Right lobe of liver (tissue), 4 donors: ENCODE results near the gene CFAP70.

Experiments used
- POLR2A ChIP-seq: fragments of 450-650 bp; IDR thresholded peaks from one replicate; pipeline ENCODE4 v1.6.1; 2017; ENCODE audit warnings: antibody characterized with exemption, mild to moderate bottlenecking
- TF ChIP-seq, protein P1 (sequence below), 4 donors: fragments of 200-600 bp in 3 of 4; fragments of 450-650 bp in 1 of 4; IDR thresholded peaks; one replicate each; pipeline versions ENCODE4 v1.5.1 to v1.8.0; 2016 to 2022; ENCODE audit warnings: antibody characterized with exemption in 4 of 4, mild to moderate bottlenecking in 2 of 4
- donor health status: DM: no; HTN: no; CAD: no.
- donor health status: DM: no; HTN: no; CAD: no.
- donor health status: DM: no; HTN: yes; CAD: no.

GRCh38 chr10:73244866-73245477, 113.7 kb downstream of the CFAP70 start:
- TF ChIP-seq, protein P1, sequence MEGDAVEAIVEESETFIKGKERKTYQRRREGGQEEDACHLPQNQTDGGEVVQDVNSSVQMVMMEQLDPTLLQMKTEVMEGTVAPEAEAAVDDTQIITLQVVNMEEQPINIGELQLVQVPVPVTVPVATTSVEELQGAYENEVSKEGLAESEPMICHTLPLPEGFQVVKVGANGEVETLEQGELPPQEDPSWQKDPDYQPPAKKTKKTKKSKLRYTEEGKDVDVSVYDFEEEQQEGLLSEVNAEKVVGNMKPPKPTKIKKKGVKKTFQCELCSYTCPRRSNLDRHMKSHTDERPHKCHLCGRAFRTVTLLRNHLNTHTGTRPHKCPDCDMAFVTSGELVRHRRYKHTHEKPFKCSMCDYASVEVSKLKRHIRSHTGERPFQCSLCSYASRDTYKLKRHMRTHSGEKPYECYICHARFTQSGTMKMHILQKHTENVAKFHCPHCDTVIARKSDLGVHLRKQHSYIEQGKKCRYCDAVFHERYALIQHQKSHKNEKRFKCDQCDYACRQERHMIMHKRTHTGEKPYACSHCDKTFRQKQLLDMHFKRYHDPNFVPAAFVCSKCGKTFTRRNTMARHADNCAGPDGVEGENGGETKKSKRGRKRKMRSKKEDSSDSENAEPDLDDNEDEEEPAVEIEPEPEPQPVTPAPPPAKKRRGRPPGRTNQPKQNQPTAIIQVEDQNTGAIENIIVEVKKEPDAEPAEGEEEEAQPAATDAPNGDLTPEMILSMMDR (IDR thresholded peaks at IDR 0.05): no peak
- no peak for TF ChIP-seq POLR2A
